CD4-positive, alpha-beta T cell (primary cell): Measurements from ENCODE around the gene ZCCHC7. TPM values are rescaled to one million over a fixed set of nuclear protein-coding genes. Genes with fewer than 3 reads are reported as not detected.

Experiments used
- ATAC-seq: fragments of 200-7000 bp; cut with Tn5 transposase; one replicate; pipeline ENCODE4 v1.10.0; 2022; ENCODE audit warnings: mild to moderate bottlenecking; ENCODE audit not compliant: poor library complexity
- CTCF ChIA-PET: fragments of 350-600 bp; sonication (Branson Sonifier 250); formaldehyde crosslinking; loops from one replicate; lab custom pipeline; 2021; ENCODE audit warnings: antibody characterized with exemption, inconsistent platforms; lab: Charles Lee
- POLR2A ChIA-PET: fragments of 350-600 bp; sonication (Branson Sonifier 250); formaldehyde crosslinking; loops from one replicate; lab custom pipeline; 2021; ENCODE audit warnings: antibody characterized with exemption, inconsistent platforms; lab: Charles Lee
- DNase-seq, 14 experiments: peaks; one replicate each; pipeline ENCODE4 v3.0.0-alpha.2; 2013 to 2020; ENCODE audit warnings: mixed read lengths in 2 of 14
- H3K27ac ChIP-seq, 2 donors: one replicate each; pipeline versions ENCODE4 v1.5.1 to v1.7.0; 2013; ENCODE audit warnings: low read length in 2 of 2, low read depth in 1 of 2, mild to moderate bottlenecking in 1 of 2
- H3K27me3 ChIP-seq, 2 experiments: 1 replicate in 1 of 2; 2 replicates in 1 of 2; pipeline versions ENCODE4 v1.6.1 to v1.7.0; 2013; ENCODE audit warnings: low read length in 2 of 2, control low read depth in 1 of 2, mild to moderate bottlenecking in 1 of 2, moderate library complexity in 1 of 2; ENCODE audit not compliant: insufficient read depth in 2 of 2, control insufficient read depth in 1 of 2
- H3K36me3 ChIP-seq: one replicate; pipeline ENCODE4 v1.6.1; 2013; ENCODE audit warnings: low read length, control low read depth; ENCODE audit not compliant: insufficient read depth
- H3K4me1 ChIP-seq: one replicate; pipeline ENCODE4 v1.6.1; 2013; ENCODE audit warnings: low read length, control low read depth; ENCODE audit not compliant: insufficient read depth
- H3K4me3 ChIP-seq: one replicate; pipeline ENCODE4 v1.5.1; 2013; ENCODE audit warnings: mild to moderate bottlenecking, low read length, moderate library complexity
- H3K9me3 ChIP-seq, 2 experiments: 1 replicate in 1 of 2; 2 replicates in 1 of 2; pipeline versions ENCODE4 v1.6.1 to v1.7.0; 2013; ENCODE audit warnings: low read length in 2 of 2, mild to moderate bottlenecking in 2 of 2, control low read depth in 1 of 2, moderate library complexity in 1 of 2; ENCODE audit not compliant: control insufficient read depth in 1 of 2, insufficient read depth in 1 of 2
- H3K27ac Mint-ChIP-seq: one replicate; pipeline ENCODE4 v1.8.0; 2020; ENCODE audit warnings: mixed read lengths
- H3K27me3 Mint-ChIP-seq: one replicate; pipeline ENCODE4 v1.8.0; 2021; ENCODE audit warnings: mixed read lengths
- H3K36me3 Mint-ChIP-seq: one replicate; pipeline ENCODE4 v1.8.0; 2021; ENCODE audit warnings: low read depth, mixed read lengths
- H3K4me1 Mint-ChIP-seq: one replicate; pipeline ENCODE4 v1.8.0; 2021; ENCODE audit warnings: low read depth, mixed read lengths
- H3K4me3 Mint-ChIP-seq: one replicate; pipeline ENCODE4 v1.8.0; 2020; ENCODE audit warnings: mild to moderate bottlenecking, mixed read lengths
- H3K9me3 Mint-ChIP-seq: one replicate; pipeline ENCODE4 v1.8.0; 2020; ENCODE audit warnings: mixed read lengths
- intact Hi-C, 2 experiments: fragments of 100-400 bp; cut with DNase I in 1 of 2; cut with micrococcal nuclease in 1 of 2; formaldehyde crosslinking; loops; one replicate each; pipeline versions ENCODE4 v1.15.1 to v1.9.0; 2023 to 2025; cut with DNase I, micrococcal nuclease
- total RNA-seq, 174 experiments: library from RNA in 2 of 174; stranded (reverse) in 2 of 174; gene quantifications; one replicate each; pipeline ENCODE4 v1.2.3 and lab custom pipeline; 2021 to 2026
- TF ChIP-seq, protein P1 (sequence below): fragments of 200-600 bp; IDR thresholded peaks from one replicate; pipeline ENCODE4 v1.8.0; 2022; ENCODE audit warnings: antibody characterized with exemption, mild to moderate bottlenecking

ZCCHC7 gene
- total RNA-seq, 2 experiments from 2014 or later: 40.7 to 41.0 TPM

DNA sequence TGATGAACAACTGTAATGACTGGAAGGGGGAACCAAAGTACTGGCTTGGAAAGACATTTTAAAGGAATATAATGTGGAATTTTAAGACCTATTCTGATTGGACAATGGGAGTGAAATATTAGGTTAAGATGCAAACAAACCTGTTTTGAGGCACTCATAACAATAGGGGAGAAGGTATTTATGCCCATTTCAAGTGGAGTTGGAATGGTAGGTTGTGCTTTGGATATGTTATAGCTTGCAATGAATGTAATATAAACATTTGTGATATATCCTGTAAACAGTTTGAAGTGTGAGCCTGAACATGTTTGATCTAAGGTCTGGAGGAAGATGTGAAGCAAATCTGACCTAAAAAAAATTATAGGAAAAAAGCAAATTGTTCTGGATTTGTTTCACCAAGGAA lies 172.5 kb downstream of the ZCCHC7 start:
- Mint-ChIP-seq H3K36me3 (peaks cover 16% of the 10 kb centered on the region), H3K27me3 (no peaks in the 10 kb centered on the region), H3K4me1 (peaks cover 70% of the 10 kb centered on the region), H3K9me3 (no peaks in the 10 kb centered on the region), H3K4me3 (no peak overlapping the region), H3K27ac (no peak overlapping the region)
- Histone ChIP-seq H3K4me3 (no peak overlapping the region), H3K27me3 (no peaks in the 10 kb centered on the region), H3K27ac (no peak overlapping the region), H3K4me1 (peaks cover 3% of the 10 kb centered on the region), H3K36me3 (no peaks in the 10 kb centered on the region), H3K9me3 (no peaks in the 10 kb centered on the region)
- ChIA-PET CTCF (no interaction called here), POLR2A (no interaction called here)
- no peak for DNase-seq
- intact Hi-C loops: loop anchor here in 1 of 2 experiments (10.0 kb wide), 1 partner anchor 128 kb away; no protein-coding TSS in a partner anchor
- TF ChIP-seq, protein P1, sequence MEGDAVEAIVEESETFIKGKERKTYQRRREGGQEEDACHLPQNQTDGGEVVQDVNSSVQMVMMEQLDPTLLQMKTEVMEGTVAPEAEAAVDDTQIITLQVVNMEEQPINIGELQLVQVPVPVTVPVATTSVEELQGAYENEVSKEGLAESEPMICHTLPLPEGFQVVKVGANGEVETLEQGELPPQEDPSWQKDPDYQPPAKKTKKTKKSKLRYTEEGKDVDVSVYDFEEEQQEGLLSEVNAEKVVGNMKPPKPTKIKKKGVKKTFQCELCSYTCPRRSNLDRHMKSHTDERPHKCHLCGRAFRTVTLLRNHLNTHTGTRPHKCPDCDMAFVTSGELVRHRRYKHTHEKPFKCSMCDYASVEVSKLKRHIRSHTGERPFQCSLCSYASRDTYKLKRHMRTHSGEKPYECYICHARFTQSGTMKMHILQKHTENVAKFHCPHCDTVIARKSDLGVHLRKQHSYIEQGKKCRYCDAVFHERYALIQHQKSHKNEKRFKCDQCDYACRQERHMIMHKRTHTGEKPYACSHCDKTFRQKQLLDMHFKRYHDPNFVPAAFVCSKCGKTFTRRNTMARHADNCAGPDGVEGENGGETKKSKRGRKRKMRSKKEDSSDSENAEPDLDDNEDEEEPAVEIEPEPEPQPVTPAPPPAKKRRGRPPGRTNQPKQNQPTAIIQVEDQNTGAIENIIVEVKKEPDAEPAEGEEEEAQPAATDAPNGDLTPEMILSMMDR: no peak
- ATAC-seq: no peak

DNA sequence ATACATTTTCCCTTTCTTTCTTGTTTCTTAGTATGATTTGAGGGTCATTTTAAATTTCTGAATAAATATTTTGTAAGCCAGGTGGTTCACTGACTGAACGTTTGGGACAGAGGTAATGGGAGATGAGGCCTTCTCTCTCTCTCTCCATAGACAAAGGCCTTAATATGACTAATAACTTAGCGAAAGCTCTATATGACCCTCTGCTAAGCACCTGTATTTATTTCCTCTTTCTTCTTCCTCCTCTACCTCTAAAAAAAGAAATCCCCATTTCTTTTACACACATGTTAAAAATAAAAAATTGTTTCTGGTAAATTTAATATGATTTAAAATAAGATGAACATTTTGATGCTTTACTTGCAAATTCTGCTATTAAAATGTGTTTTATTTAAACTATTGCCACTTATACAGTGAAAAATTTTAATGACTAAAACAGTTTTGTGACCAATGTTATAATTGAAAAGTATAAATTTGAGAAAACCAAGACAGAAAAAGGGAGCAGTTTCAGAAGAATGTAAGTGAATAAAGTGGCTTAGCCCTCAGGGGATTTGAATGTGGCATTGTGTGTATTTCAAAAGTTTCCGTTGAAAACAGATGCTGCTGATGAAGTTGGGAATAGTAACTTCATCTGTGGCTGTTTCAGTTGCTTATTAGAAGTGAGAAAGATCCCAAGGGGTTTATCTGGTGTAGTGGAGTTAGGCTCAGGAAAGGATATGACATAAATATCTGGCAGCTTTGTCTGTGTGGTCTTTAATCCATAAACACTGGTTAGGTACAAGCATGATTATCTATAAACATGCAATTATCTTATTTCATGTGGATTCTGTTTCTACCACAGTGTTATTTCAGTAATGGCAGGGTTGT lies 173.5 kb downstream of the ZCCHC7 start:
- H3K4me3 Mint-ChIP-seq: no peak overlapping the region
- POLR2A ChIA-PET: no interaction called here
- TF ChIP-seq, protein P1: no peak

DNA sequence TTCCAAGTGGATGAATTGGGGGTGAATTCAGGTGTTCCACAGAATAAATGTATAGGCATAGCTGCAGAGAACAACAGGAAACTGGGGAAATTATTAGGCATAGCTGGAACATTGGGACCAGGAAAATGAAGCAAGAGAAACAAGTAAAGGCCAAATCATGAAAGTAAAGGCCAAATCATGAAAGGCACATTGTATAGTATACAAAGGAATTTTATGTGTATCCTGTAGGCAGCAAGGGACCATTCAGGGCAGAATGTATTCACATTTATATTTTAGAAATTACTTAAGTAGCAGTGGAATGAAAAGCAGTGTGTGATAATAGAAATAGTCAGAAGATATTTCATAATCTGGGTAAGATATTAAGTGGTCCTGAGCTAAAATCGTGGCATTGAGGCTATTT lies 174.8 kb downstream of the ZCCHC7 start:
- Histone ChIP-seq H3K4me1 (peaks cover 3% of the 10 kb centered on the region), H3K27me3 (no peaks in the 10 kb centered on the region), H3K9me3 (no peaks in the 10 kb centered on the region), H3K27ac (no peak overlapping the region), H3K36me3 (no peaks in the 10 kb centered on the region), H3K4me3 (no peak overlapping the region)
- Mint-ChIP-seq H3K4me1 (peaks cover 75% of the 10 kb centered on the region), H3K4me3 (no peak overlapping the region), H3K27ac (no peak overlapping the region), H3K9me3 (no peaks in the 10 kb centered on the region), H3K36me3 (no peaks in the 10 kb centered on the region), H3K27me3 (no peaks in the 10 kb centered on the region)
- ChIA-PET POLR2A (no interaction called here), CTCF (no interaction called here)
- ATAC-seq (no peak), DNase-seq (no peak)
- intact Hi-C loops: loop anchor here in 1 of 2 experiments (10.0 kb wide), 1 partner anchor 130 kb away; no protein-coding TSS in a partner anchor
- TF ChIP-seq, protein P1: no peak

More for the DNA sequence above, 173.5 kb downstream of the ZCCHC7 start:
- no peak for DNase-seq
- Mint-ChIP-seq H3K36me3 (peaks cover 9% of the 10 kb centered on the region), H3K27ac (no peak overlapping the region), H3K27me3 (no peaks in the 10 kb centered on the region), H3K9me3 (no peaks in the 10 kb centered on the region), H3K4me1 (peaks cover 72% of the 10 kb centered on the region)
- H3K9me3 ChIP-seq: no peaks in the 10 kb centered on the region
- intact Hi-C loops: loop anchor here in 1 of 2 experiments (10.0 kb wide), 1 partner anchor 129 kb away; no protein-coding TSS in a partner anchor
- ATAC-seq: no peak
- no peak overlapping the region for H3K4me3 ChIP-seq
- H3K36me3 ChIP-seq: no peaks in the 10 kb centered on the region
- CTCF ChIA-PET: no interaction called here
- H3K27ac ChIP-seq: no peak overlapping the region
- no peaks in the 10 kb centered on the region for H3K27me3 ChIP-seq
- H3K4me1 ChIP-seq: peaks cover 3% of the 10 kb centered on the region
